Gastrocnemius medialis (tissue), 4 donors: ENCODE results near the gene MBNL2. TPM values are rescaled to one million over a fixed set of nuclear protein-coding genes. Genes with fewer than 3 reads are reported as not detected.

ENCODE experiments used
- ATAC-seq, 2 donors: fragments of 150-250 bp; one replicate each; pipeline ENCODE4 v1.9.1; 2016
- DNase-seq, 2 donors: peaks; one replicate each; pipeline ENCODE4 v3.0.0-alpha.2; 2019
- H3K27ac ChIP-seq, 4 donors: fragments of 200-600 bp; sonication (generic); 1 replicate in 1 of 4; 2 replicates in 3 of 4; pipeline ENCODE4 v1.5.1; 2016 to 2018; ENCODE audit warnings: mild to moderate bottlenecking in 2 of 4, moderate library complexity in 1 of 4
- H3K27me3 ChIP-seq, 3 donors: fragments of 200-600 bp; sonication (generic) in 2 of 3; 1 replicate in 1 of 3; 2 replicates in 2 of 3; pipeline versions ENCODE4 v1.5.1 to v1.6.0; 2016 to 2019; ENCODE audit warnings: mild to moderate bottlenecking in 1 of 3, moderate library complexity in 1 of 3
- H3K36me3 ChIP-seq, 2 donors: fragments of 200-600 bp; sonication (generic) in 1 of 2; one replicate each; pipeline ENCODE4 v1.5.1; 2017 to 2018
- H3K4me1 ChIP-seq, 2 donors: fragments of 200-600 bp; sonication (generic) in 1 of 2; one replicate each; pipeline ENCODE4 v1.5.1; 2016 to 2017; ENCODE audit warnings: mild to moderate bottlenecking in 2 of 2
- H3K4me3 ChIP-seq, 4 donors: fragments of 200-600 bp; sonication (generic) in 3 of 4; 1 replicate in 1 of 4; 2 replicates in 3 of 4; pipeline ENCODE4 v1.5.1; 2016 to 2019; ENCODE audit warnings: mild to moderate bottlenecking in 2 of 4
- H3K9me3 ChIP-seq, 3 donors: fragments of 200-600 bp; sonication (generic) in 2 of 3; 1 replicate in 1 of 3; 2 replicates in 2 of 3; pipeline ENCODE4 v1.5.1; 2016 to 2019
- CTCF ChIP-seq, 5 experiments: fragments of 450-650 bp in 3 of 5; fragments of 200-600 bp in 2 of 5; sonication (generic) in 2 of 5; IDR thresholded peaks in 4 of 5; conservative IDR thresholded peaks in 1 of 5; 1 replicate in 4 of 5; 2 replicates in 1 of 5; pipeline ENCODE4 v1.5.1; 2016 to 2019; ENCODE audit warnings: antibody characterized with exemption in 5 of 5, mild to moderate bottlenecking in 3 of 5, moderate library complexity in 3 of 5
- POLR2A ChIP-seq, 2 donors: fragments of 450-650 bp; IDR thresholded peaks; one replicate each; pipeline ENCODE4 v1.6.1; 2017; ENCODE audit warnings: antibody characterized with exemption in 2 of 2, mild to moderate bottlenecking in 2 of 2, moderate library complexity in 2 of 2
- in situ Hi-C, 4 donors: fragments of 200-750 bp; cut with MboI; loops; one replicate each; pipeline versions ENCODE4 v1.15.0 to v1.8.0; 2017; ENCODE audit warnings: low sequenced_read_pairs in 4 of 4
- intact Hi-C: fragments of 100-400 bp; cut with DNase I; formaldehyde crosslinking; loops from one replicate; pipeline ENCODE4 v1.15.1; 2023; ENCODE audit warnings: low total_unique reads
- total RNA-seq, 4 donors: library from RNA; depleted of rRNA; stranded (reverse); fragments of >200 nt; gene quantifications; one replicate each; pipeline versions ENCODE4 v1.1.0 to v1.2.3, GENCODE V29; 2016

The MBNL2 gene
- total RNA-seq, 4 donors from 2014 or later: 47.9 to 92.0 (median 71.3) TPM

GRCh38 chr13:97440598-97441170 lies 218.6 kb downstream of the MBNL2 start:
- no peak for ATAC-seq
- no peak for TF ChIP-seq POLR2A (IDR thresholded peaks at IDR 0.05)
- no peak for TF ChIP-seq CTCF (IDR thresholded peaks at IDR 0.05 in 4 of 5, conservative IDR thresholded peaks at IDR 0.05 in 1 of 5)
- peaks cover 17 to 33% of the 10 kb centered on the region in 2 donors for H3K4me1 ChIP-seq
- intact Hi-C loops: no loop called here
- H3K9me3 ChIP-seq: no peaks in the 10 kb centered on the region
- no peaks in the 10 kb centered on the region for H3K27me3 ChIP-seq
- no peak overlapping the region for H3K27ac ChIP-seq
- no peaks in the 10 kb centered on the region for H3K36me3 ChIP-seq
- no peak for DNase-seq
- in situ Hi-C loops: no loop called here
- H3K4me3 ChIP-seq: no peak overlapping the region

- H3K36me3 ChIP-seq: no peaks in the 10 kb centered on the region
- DNase-seq (no peak), ATAC-seq (no peak)
- no peak overlapping the region for H3K4me3 ChIP-seq
- intact Hi-C loops: no loop called here
- no peaks in the 10 kb centered on the region for H3K9me3 ChIP-seq
- in situ Hi-C loops: no loop called here
- H3K27me3 ChIP-seq: no peaks in the 10 kb centered on the region
- TF ChIP-seq CTCF (IDR thresholded peaks at IDR 0.05 in 4 of 5, conservative IDR thresholded peaks at IDR 0.05 in 1 of 5) (no peak), POLR2A (IDR thresholded peaks at IDR 0.05) (no peak)
- no peak overlapping the region for H3K27ac ChIP-seq
- H3K4me1 ChIP-seq: peaks cover 10 to 26% of the 10 kb centered on the region in 2 donors
Measured at GRCh38 chr13:97441368-97441767, 219.2 kb downstream of the MBNL2 start.

Other genes starting within 250 kb of the MBNL2 start
- gene OXGR1, start 227.9 kb upstream of the MBNL2 start, total RNA-seq: under 1 TPM in 2 of 4 donors, not detected in 2; 0.09 to 0.13 TPM
- 10 to 100 TPM in 3 of 4 donors, 1 to 10 TPM in 1; 10.0 to 18.3 (median 15.5) TPM for gene RAP2A, start 211.8 kb downstream of the MBNL2 start, total RNA-seq